Mucosa of rectum (tissue), 2 donors: ENCODE results near the gene TESK1.

Source experiments
- H3K27ac ChIP-seq, 2 donors: one replicate each; pipeline ENCODE4 v1.7.0; 2013; ENCODE audit warnings: inconsistent platforms in 2 of 2, low read depth in 2 of 2, low read length in 2 of 2
- H3K27me3 ChIP-seq, 2 donors: one replicate each; pipeline ENCODE4 v1.7.0; 2013; ENCODE audit warnings: low read length in 2 of 2; ENCODE audit not compliant: control insufficient read depth in 2 of 2, insufficient read depth in 2 of 2
- H3K36me3 ChIP-seq, 2 donors: one replicate each; pipeline ENCODE4 v1.7.0; 2013; ENCODE audit warnings: low read length in 2 of 2; ENCODE audit not compliant: control insufficient read depth in 2 of 2, insufficient read depth in 2 of 2
- H3K4me1 ChIP-seq, 2 donors: one replicate each; pipeline ENCODE4 v1.7.0; 2013; ENCODE audit warnings: low read length in 2 of 2, mild to moderate bottlenecking in 1 of 2; ENCODE audit not compliant: control insufficient read depth in 2 of 2, insufficient read depth in 2 of 2
- H3K4me3 ChIP-seq, 2 donors: one replicate each; pipeline ENCODE4 v1.7.0; 2013; ENCODE audit warnings: low read length in 2 of 2
- H3K9ac ChIP-seq, 2 donors: one replicate each; pipeline ENCODE4 v1.7.0; 2013; ENCODE audit warnings: low read length in 2 of 2, low read depth in 1 of 2, mild to moderate bottlenecking in 1 of 2
- H3K9me3 ChIP-seq, 2 donors: one replicate each; pipeline ENCODE4 v1.7.0; 2013; ENCODE audit warnings: low read length in 2 of 2; ENCODE audit not compliant: control insufficient read depth in 2 of 2
- donor health status: healthy.
- donor health status: Normal muscosa, but diverticular disease.

Gene TESK1

GRCh38 chr9:35562895-35563780 lies 41.9 kb upstream of the TESK1 start:
- peak overlapping the region in 1 of 2 donors; percentile 28 for H3K4me3 ChIP-seq
- H3K4me1 ChIP-seq: peaks cover 0 to 3% of the 10 kb centered on the region in 2 donors
- H3K27ac ChIP-seq: peak overlapping the region in 1 of 2 donors; percentile 38
- no peaks in the 10 kb centered on the region for H3K27me3 ChIP-seq
- H3K9ac ChIP-seq: no peak overlapping the region
- H3K9me3 ChIP-seq: no peaks in the 10 kb centered on the region
- no peaks in the 10 kb centered on the region for H3K36me3 ChIP-seq

GRCh38 chr9:35563791-35564197 lies 41.3 kb upstream of the TESK1 start:
- Histone ChIP-seq H3K27me3 (no peaks in the 10 kb centered on the region), H3K9ac (no peak overlapping the region), H3K36me3 (no peaks in the 10 kb centered on the region), H3K9me3 (no peaks in the 10 kb centered on the region), H3K4me3 (peak overlapping the region in 1 of 2 donors; percentile 28), H3K27ac (peak overlapping the region in 1 of 2 donors; percentile 38), H3K4me1 (peaks cover 0 to 3% of the 10 kb centered on the region in 2 donors)

GRCh38 chr9:35564658-35565061 lies 40.4 kb upstream of the TESK1 start:
- Histone ChIP-seq H3K27ac (no peak overlapping the region), H3K9ac (no peak overlapping the region), H3K9me3 (no peaks in the 10 kb centered on the region), H3K4me1 (peaks cover 0 to 3% of the 10 kb centered on the region in 2 donors), H3K36me3 (no peaks in the 10 kb centered on the region), H3K27me3 (no peaks in the 10 kb centered on the region), H3K4me3 (no peak overlapping the region)

- no peak overlapping the region for H3K9ac ChIP-seq
- no peaks in the 10 kb centered on the region for H3K36me3 ChIP-seq
- peaks cover 0 to 3% of the 10 kb centered on the region in 2 donors for H3K4me1 ChIP-seq
- H3K27me3 ChIP-seq: no peaks in the 10 kb centered on the region
- no peak overlapping the region for H3K27ac ChIP-seq
- H3K9me3 ChIP-seq: no peaks in the 10 kb centered on the region
- H3K4me3 ChIP-seq: no peak overlapping the region
Measured at GRCh38 chr9:35566417-35566816, 38.6 kb upstream of the TESK1 start.

- Histone ChIP-seq H3K27ac (no peak overlapping the region), H3K4me3 (no peak overlapping the region), H3K4me1 (peaks cover 0 to 3% of the 10 kb centered on the region in 2 donors)
Measured at GRCh38 chr9:35568196-35568595, 36.9 kb upstream of the TESK1 start.

GRCh38 chr9:35569206-35569605 lies 35.9 kb upstream of the TESK1 start:
- no peaks in the 10 kb centered on the region for H3K4me1 ChIP-seq
- no peak overlapping the region for H3K27ac ChIP-seq
- H3K27me3 ChIP-seq: no peaks in the 10 kb centered on the region
- no peaks in the 10 kb centered on the region for H3K9me3 ChIP-seq
- H3K9ac ChIP-seq: no peak overlapping the region
- H3K4me3 ChIP-seq: no peak overlapping the region
- no peaks in the 10 kb centered on the region for H3K36me3 ChIP-seq

More at GRCh38 chr9:35568196-35568595, 36.9 kb upstream of the TESK1 start:
- Histone ChIP-seq H3K9me3 (no peaks in the 10 kb centered on the region), H3K9ac (no peak overlapping the region), H3K27me3 (no peaks in the 10 kb centered on the region), H3K36me3 (no peaks in the 10 kb centered on the region)

GRCh38 chr9:35570709-35571504 lies 34.2 kb upstream of the TESK1 start:
- no peaks in the 10 kb centered on the region for H3K4me1 ChIP-seq
- H3K36me3 ChIP-seq: no peaks in the 10 kb centered on the region
- no peak overlapping the region for H3K9ac ChIP-seq
- H3K4me3 ChIP-seq: no peak overlapping the region
- no peak overlapping the region for H3K27ac ChIP-seq
- no peaks in the 10 kb centered on the region for H3K27me3 ChIP-seq
- H3K9me3 ChIP-seq: no peaks in the 10 kb centered on the region

GRCh38 chr9:35574578-35575122 lies 30.4 kb upstream of the TESK1 start:
- no peak overlapping the region for H3K9ac ChIP-seq
- H3K9me3 ChIP-seq: no peaks in the 10 kb centered on the region
- H3K36me3 ChIP-seq: no peaks in the 10 kb centered on the region
- no peak overlapping the region for H3K4me3 ChIP-seq
- no peaks in the 10 kb centered on the region for H3K27me3 ChIP-seq
- H3K27ac ChIP-seq: no peak overlapping the region
- H3K4me1 ChIP-seq: no peaks in the 10 kb centered on the region

GRCh38 chr9:35575478-35575877 lies 29.6 kb upstream of the TESK1 start:
- Histone ChIP-seq H3K9ac (no peak overlapping the region), H3K27me3 (no peaks in the 10 kb centered on the region), H3K4me3 (no peak overlapping the region), H3K27ac (no peak overlapping the region), H3K36me3 (no peaks in the 10 kb centered on the region), H3K4me1 (no peaks in the 10 kb centered on the region), H3K9me3 (no peaks in the 10 kb centered on the region)

- H3K4me3 ChIP-seq: no peak overlapping the region
Measured at GRCh38 chr9:35577486-35577885, 27.6 kb upstream of the TESK1 start.

More at GRCh38 chr9:35577486-35577885, 27.6 kb upstream of the TESK1 start:
- Histone ChIP-seq H3K4me1 (no peaks in the 10 kb centered on the region), H3K9me3 (no peaks in the 10 kb centered on the region), H3K9ac (no peak overlapping the region), H3K27ac (no peak overlapping the region), H3K27me3 (no peaks in the 10 kb centered on the region), H3K36me3 (no peaks in the 10 kb centered on the region)
